K562 (cell line): ENCODE data around the gene PEAR1. TPM values are rescaled to one million over a fixed set of nuclear protein-coding genes. Genes with fewer than 3 reads are reported as not detected.

Source experiments
- BCOR ChIP-seq: fragments of 450-650 bp; IDR thresholded peaks from 2 replicates; pipeline ENCODE4 v1.6.1; 2016
- CBFB ChIP-seq: sonication (generic); formaldehyde crosslinking; IDR thresholded peaks from 2 replicates; pipeline ENCODE4 v1.4.0; 2020; ENCODE audit warnings: mild to moderate bottlenecking, missing genetic modification reagents
- CEBPG ChIP-seq, 3 experiments: fragments of 200-800 bp in 1 of 3; sonication (Bioruptor generic) in 1 of 3; sonication (generic) in 1 of 3; formaldehyde crosslinking in 1 of 3; IDR thresholded peaks in 2 of 3; conservative IDR thresholded peaks in 1 of 3; 2 replicates each; pipeline versions ENCODE4 v1.6.1 to v1.8.0; 2016 to 2022; ENCODE audit warnings: missing compliant biosample characterization in 2 of 3, missing genetic modification characterization in 2 of 3, mild to moderate bottlenecking in 1 of 3, missing genetic modification reagents in 1 of 3
- FOXJ3 ChIP-seq: sonication (generic); formaldehyde crosslinking; IDR thresholded peaks from 2 replicates; pipeline ENCODE4 v1.4.0; 2020; ENCODE audit warnings: mild to moderate bottlenecking, missing genetic modification reagents
- FOXK2 ChIP-seq, 2 experiments: fragments of 450-650 bp; IDR thresholded peaks in 1 of 2; conservative IDR thresholded peaks in 1 of 2; 2 replicates each; pipeline ENCODE4 v1.6.1; 2016; ENCODE audit warnings: low read depth in 2 of 2, mild to moderate bottlenecking in 1 of 2
- GTF2A2 ChIP-seq: IDR thresholded peaks from 2 replicates; pipeline ENCODE4 v1.6.1; 2016; ENCODE audit warnings: mild to moderate bottlenecking, missing genetic modification characterization, missing compliant biosample characterization
- KDM5B ChIP-seq: fragments of 200-600 bp; sonication (generic); IDR thresholded peaks from 2 replicates; pipeline ENCODE4 v1.6.1; 2012; ENCODE audit warnings: low read depth, mild to moderate bottlenecking, moderate library complexity, low read length, control low read depth, inconsistent platforms; ENCODE audit not compliant: insufficient replicate concordance
- MCM5 ChIP-seq: fragments of 450-650 bp; IDR thresholded peaks from 2 replicates; pipeline ENCODE4 v1.6.1; 2016; ENCODE audit warnings: low read depth
- NEUROD1 ChIP-seq: fragments of 150-350 bp; IDR thresholded peaks from 2 replicates; pipeline ENCODE4 v1.6.1; 2014; ENCODE audit warnings: borderline replicate concordance, low read length, low read depth; ENCODE audit not compliant: partially characterized antibody
- RB1 ChIP-seq: fragments of 450-650 bp; IDR thresholded peaks from 2 replicates; pipeline ENCODE4 v1.6.1; 2017; ENCODE audit warnings: low read depth, mild to moderate bottlenecking
- RBM15 ChIP-seq: fragments of 200-400 bp; formaldehyde crosslinking; IDR thresholded peaks from 2 replicates; pipeline ENCODE4 v1.6.1; 2018; ENCODE audit warnings: mild to moderate bottlenecking, low read length, moderate library complexity; ENCODE audit not compliant: insufficient read depth
- RBM39 ChIP-seq: fragments of 200-400 bp; formaldehyde crosslinking; optimal IDR thresholded peaks from 2 replicates; pipeline ENCODE3; 2018; ENCODE audit warnings: low read depth, low read length
- RCOR1 ChIP-seq, 2 experiments: IDR thresholded peaks; 2 replicates each; pipeline ENCODE4 v1.6.1; 2012; ENCODE audit warnings: low read depth in 2 of 2, low read length in 2 of 2, borderline replicate concordance in 1 of 2, improper control_type of control experiment in 1 of 2
- SIN3A ChIP-seq, 2 experiments: fragments of 150-350 bp in 1 of 2; IDR thresholded peaks; 2 replicates each; pipeline ENCODE4 v1.6.1; 2011 to 2016; ENCODE audit warnings: borderline replicate concordance in 2 of 2, low read depth in 2 of 2, low read length in 2 of 2, mild to moderate bottlenecking in 2 of 2, moderate library complexity in 2 of 2; ENCODE audit not compliant: control insufficient read depth in 1 of 2
- TEAD1 ChIP-seq, 2 experiments: fragments of 450-650 bp in 1 of 2; sonication (generic) in 1 of 2; formaldehyde crosslinking; IDR thresholded peaks; 2 replicates each; pipeline versions ENCODE4 v1.4.0 to v1.8.0; 2020 to 2022; ENCODE audit warnings: mild to moderate bottlenecking in 2 of 2, missing genetic modification reagents in 1 of 2
- ZNF224 ChIP-seq: sonication (generic); formaldehyde crosslinking; IDR thresholded peaks from 2 replicates; pipeline ENCODE4 v1.8.0; 2022; ENCODE audit warnings: mild to moderate bottlenecking, missing genetic modification reagents
- ZNF316 ChIP-seq: fragments of 450-650 bp; IDR thresholded peaks from 2 replicates; pipeline ENCODE4 v1.6.1; 2016
- polyA plus RNA-seq, 8 experiments: library from polyadenylated mRNA; depleted of rRNA in 4 of 8; stranded (reverse) in 5 of 8; unstranded in 3 of 8; fragments of >200 nt; fragmentation: Nextera tagmentation in 2 of 8; fragmentation: Illumina TruSeq in 1 of 8; extraction: Ambion mirVana in 2 of 8; extraction: Trizol in 1 of 8; gene quantifications; 2 replicates each; pipeline versions ENCODE4 v1.2.1 to v1.2.3, GENCODE V29; 2011 to 2014; ENCODE audit warnings: inconsistent platforms in 1 of 8, missing spikeins in 1 of 8
- total RNA-seq, 7 experiments: library from RNA; depleted of rRNA in 6 of 7; stranded (reverse); fragments of >200 nt in 6 of 7; fragmentation: Illumina TruSeq in 2 of 7; extraction: Trizol in 2 of 7; gene quantifications; 2 replicates each; pipeline versions ENCODE4 v1.2.1 to v1.2.3, GENCODE V29; 2011 to 2021; ENCODE audit warnings: low replicate concordance in 1 of 7
- TF ChIP-seq, protein P1 (sequence below): fragments of 250-450 bp; sonication (Bioruptor Pico); IDR thresholded peaks from 2 replicates; pipeline ENCODE4 v1.4.0; 2020; ENCODE audit warnings: mild to moderate bottlenecking, moderate library complexity, borderline replicate concordance

The PEAR1 gene
- total and polyA plus RNA-seq, 9 of the 15 experiments (the other 6 are each of a cell fraction or from before 2014, with no cell fraction given): 0.87 to 13.9 (median 6.1) TPM

DNA sequence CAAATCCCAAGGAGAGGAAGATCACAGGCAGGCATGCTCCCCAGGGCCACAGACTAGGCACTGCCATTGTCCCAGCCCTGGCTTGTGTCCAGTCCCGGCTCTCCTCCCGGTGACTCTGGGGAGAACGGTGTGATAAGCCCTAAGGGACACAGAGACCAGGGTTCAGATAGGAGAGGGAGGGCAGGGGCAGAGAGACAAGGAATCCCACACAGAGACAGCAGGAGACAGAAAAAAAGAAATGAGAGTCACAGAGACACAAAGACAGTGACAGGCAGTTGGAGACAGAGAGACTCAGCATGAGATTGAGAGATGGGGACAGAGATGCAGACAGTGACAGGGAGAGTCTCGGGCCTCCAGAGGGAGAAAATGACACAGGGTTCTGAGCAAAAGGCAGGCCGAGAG is 35.0 kb upstream of the PEAR1 start (continued):
- TF ChIP-seq CBFB (CRISPR knock-in tag): no peak
- TF ChIP-seq RCOR1 (IDR thresholded peaks at IDR 0.05; ENCODE audit: borderline replicate concordance in 1 of 2, low read depth in 2 of 2, low read length in 2 of 2): peak in 1 of 2 experiments; percentile 32; a peak in 1 of 4 replicates
- TF ChIP-seq KDM5B: peak; percentile 23
- TF ChIP-seq BCOR: peak; percentile 24; the same call in 1 of the 2 replicates
- TF ChIP-seq CEBPG (CRISPR knock-in tag; IDR thresholded peaks at IDR 0.05): no peak
- no peak for TF ChIP-seq CEBPG (tag; conservative IDR thresholded peaks at IDR 0.05 in 1 of 2, IDR thresholded peaks at IDR 0.05 in 1 of 2)
- no peak for TF ChIP-seq SIN3A (IDR thresholded peaks at IDR 0.05; ENCODE audit: borderline replicate concordance in 2 of 2, control insufficient read depth in 1 of 2, low read depth in 2 of 2, low read length in 2 of 2)
- TF ChIP-seq FOXK2 (conservative IDR thresholded peaks at IDR 0.05 in 1 of 2, IDR thresholded peaks at IDR 0.05 in 1 of 2; ENCODE audit: low read depth in 2 of 2): 0 out of 4 replicates have a peak, but pooled peaks have one; percentile 27 to 30
- no peak for TF ChIP-seq RBM39
- no peak for TF ChIP-seq GTF2A2 (tag)
- no peak for TF ChIP-seq RB1
- TF ChIP-seq RBM15: no peak
- no peak for TF ChIP-seq ZNF224 (CRISPR knock-in tag)
- no peak for TF ChIP-seq MCM5
- TF ChIP-seq ZNF316: no peak
- TF ChIP-seq TEAD1 (CRISPR knock-in tag; IDR thresholded peaks at IDR 0.05): 0 out of 4 replicates have a peak, but pooled peaks of 1 of the 2 experiments have one; percentile 15
- TF ChIP-seq NEUROD1: no peak
- TF ChIP-seq, protein P1, sequence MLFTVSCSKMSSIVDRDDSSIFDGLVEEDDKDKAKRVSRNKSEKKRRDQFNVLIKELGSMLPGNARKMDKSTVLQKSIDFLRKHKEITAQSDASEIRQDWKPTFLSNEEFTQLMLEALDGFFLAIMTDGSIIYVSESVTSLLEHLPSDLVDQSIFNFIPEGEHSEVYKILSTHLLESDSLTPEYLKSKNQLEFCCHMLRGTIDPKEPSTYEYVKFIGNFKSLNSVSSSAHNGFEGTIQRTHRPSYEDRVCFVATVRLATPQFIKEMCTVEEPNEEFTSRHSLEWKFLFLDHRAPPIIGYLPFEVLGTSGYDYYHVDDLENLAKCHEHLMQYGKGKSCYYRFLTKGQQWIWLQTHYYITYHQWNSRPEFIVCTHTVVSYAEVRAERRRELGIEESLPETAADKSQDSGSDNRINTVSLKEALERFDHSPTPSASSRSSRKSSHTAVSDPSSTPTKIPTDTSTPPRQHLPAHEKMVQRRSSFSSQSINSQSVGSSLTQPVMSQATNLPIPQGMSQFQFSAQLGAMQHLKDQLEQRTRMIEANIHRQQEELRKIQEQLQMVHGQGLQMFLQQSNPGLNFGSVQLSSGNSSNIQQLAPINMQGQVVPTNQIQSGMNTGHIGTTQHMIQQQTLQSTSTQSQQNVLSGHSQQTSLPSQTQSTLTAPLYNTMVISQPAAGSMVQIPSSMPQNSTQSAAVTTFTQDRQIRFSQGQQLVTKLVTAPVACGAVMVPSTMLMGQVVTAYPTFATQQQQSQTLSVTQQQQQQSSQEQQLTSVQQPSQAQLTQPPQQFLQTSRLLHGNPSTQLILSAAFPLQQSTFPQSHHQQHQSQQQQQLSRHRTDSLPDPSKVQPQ: no peak
- no peak for TF ChIP-seq FOXJ3
